ENCODE results near the gene TNKS1BP1.
A peak's percentile ranks its signal among the peaks of the same experiment; 100 is the strongest.
"Not testable (repeated sequence)": the region's sequence is repeated elsewhere in the genome, so short reads cannot be mapped to it uniquely, and the experiment has no call there.

TNKS1BP1 gene

DNA sequence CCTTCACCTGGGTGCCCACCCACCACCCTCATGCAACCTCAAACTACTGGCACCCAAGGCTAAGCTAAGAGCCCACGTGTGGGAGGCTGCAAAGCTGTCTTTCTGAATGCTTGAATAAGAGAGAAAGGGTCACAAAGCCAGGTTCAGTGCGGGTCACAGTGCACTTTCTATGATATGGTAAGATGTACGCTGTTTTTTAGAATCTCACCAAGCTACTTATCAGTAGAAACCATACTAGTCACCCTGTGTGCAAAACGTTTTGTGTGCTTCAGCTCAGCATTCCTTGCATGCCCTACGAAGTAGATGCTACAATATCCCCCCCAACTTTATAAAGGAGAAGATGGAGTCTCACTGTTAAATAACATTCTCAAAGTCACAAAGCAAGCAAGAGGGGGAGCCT, 28.3 kb upstream of the TNKS1BP1 start:
- DNase-seq = no peak

DNA sequence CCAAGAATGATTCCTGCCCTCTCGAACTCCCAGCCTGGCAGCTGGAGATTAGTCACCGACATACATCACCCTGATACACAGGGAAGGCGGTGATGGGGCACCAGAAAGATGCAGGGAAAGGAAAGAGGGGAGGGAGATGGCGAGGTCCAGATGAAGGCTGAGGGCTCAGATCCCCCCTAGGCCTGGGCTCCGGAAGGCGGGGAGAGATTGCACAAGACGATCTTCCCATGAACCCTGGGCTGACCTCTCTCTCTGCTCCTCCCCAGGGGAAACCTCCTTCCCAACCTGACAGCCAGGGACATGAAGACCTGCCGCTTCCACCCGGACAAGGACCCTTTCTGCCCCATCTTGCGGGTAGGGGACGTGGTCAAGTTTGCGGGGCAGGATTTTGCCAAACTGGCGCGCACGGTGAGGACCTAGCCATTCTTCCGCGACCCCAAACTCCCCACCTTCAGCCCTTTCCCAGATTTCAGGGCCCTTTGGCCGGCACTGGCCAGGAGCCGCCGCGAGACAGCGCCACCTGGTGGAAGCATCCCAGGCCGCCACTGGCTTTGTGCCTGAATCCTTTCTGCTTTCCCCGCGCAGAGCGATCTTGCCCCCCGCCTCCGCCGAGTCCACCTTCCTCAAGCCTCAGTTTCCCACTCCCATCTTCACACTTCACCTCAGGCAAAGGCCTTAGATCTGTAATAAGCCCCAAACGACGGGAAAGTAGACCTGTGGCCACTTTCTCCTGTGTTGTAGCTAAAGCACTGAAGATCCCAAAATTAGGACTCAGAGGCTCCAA, 24.9 kb upstream of the TNKS1BP1 start:
- DNase-seq = no peak

DNA sequence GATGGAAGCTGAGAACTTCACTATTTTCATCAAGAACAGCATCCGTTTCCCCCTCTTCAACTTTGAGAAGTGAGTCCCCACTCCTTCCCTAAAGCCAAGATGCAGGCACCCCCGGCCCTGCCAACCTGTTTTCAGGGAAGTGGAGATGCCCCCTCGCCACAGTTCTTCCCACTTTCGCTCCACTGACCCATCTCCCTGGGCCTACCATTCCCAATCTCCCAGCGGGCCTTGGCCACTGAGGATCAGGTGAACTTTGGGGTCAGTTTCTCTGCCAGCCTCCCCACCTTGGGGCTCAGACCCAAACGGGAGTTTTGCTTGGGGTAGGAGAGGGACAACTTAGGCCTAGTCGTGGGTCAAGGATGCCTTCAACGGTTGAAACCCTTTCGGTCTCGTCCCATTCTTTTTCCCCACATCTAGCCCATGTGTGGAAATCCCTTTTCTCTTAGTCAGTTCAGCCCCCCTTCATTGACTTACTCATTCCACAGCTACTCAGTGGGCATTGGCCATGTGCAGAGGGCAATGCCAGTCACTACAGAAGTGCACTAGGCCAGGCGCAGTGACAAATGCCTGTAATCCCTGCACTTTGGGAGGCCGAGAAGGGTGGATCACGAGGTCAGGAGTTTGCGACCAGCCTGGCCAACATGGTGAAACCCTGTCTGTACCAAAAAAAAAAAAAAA, 24.0 kb upstream of the TNKS1BP1 start:
- no peak for DNase-seq

DNA sequence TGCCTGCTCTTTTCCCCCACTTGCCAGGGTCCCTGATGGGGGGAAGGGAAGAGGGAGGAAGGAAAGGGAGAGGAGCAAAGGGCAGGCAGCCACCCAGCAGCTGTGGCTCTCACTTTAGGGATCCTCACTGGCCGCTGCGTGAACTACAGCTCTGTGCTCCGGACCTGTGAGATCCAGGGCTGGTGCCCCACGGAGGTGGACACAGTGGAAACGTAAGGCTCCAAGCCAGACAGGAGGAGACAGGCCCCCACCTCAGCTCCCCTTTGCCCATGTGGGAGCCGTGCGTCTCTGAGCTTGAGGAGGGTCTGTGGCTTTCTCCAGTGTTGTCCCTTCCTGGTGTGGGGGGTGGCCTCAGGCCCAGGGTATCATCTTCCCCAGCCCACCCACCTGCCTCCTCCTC, 23.3 kb upstream of the TNKS1BP1 start:
- no peak for DNase-seq

DNA sequence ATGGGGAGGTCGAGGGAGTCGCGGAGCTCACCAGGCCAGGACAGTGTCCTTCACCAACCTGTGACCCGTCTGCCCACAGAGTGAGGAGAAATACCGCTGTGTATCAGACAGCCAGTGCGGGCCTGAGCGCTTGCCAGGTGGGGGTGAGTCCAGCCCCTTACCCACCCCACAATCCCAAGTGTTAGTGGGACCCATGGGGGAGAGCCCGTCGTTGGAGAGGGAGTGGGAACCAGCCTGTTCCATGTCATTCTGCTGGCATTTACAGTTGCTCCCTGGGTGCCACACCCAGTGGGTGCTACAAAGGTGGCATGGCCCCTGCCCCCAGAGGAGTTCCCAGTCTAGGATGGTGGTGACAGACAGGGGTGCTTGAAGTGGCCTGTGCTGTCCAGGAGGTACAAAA, 22.6 kb upstream of the TNKS1BP1 start:
- no peak for DNase-seq

DNA sequence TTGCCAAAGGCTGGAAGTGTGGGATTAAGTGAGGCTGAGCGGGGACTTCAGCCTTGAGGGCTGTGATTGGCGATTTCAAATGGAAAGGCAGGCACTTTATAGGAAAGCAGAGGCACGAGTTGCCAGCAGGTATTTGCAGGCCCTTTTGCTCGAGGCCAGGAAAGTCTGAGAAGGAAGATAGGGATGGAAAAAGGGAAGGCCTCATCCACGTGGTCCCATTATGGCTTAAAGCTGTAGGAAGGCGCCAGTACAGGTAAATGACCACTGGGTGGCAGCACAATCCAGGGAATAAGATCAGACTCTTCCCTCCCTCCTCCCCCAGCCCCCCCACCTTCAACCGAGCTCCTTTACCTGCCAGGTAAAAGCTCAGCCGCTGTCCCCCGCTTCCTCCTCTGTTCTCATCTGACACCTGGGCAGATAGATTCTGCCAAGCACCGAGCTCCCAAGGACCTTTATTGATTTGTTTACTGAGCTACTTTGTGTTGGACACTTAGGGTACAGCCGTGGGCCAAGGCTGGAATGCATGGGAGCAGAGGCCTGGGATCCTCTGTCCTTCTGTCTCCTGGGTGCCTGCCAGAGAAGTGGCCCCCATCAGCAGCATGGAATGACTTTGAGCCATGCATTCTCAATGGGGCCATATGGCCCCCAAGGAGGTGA, 20.9 kb upstream of the TNKS1BP1 start:
- DNase-seq = peak; percentile 68

DNA sequence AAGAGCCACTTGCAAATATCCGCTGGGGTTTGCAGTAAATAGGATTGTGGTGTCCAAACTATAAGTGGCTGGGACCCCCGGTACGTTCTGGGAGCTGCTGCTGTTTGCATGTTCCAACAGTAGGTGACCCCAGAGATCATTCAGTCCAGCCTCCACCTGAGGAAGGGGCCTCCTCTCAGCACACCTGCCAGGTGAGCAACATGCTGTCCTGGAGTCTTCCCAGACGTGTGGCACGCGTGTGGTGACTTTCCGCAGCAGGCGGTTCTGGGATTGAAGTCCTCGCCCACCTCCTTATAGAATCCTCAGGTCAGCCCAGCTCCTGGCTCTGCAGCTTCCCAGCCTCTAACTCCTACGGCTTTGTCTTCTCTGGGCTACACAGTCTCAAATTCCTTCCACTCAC, 20.1 kb upstream of the TNKS1BP1 start:
- no peak for DNase-seq

DNA sequence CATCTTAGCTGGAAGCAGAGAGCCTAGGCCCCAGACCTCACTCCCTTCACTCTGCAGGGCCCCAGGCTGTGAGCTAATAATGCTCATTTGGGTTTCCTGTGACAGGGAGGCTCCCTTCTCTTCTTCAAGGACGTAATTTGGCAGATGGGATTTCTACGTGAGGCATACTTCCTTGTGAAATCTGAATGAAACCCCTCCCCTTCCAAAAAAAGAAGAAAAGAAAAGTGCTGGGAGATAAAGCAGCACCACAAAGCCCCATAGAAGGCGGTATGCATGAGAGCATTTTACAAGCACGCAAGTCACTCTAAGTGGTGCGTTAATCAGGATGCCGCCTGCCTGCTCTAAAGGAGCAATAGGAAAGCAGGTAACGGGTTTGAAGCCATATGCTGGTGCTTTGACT, 19.1 kb upstream of the TNKS1BP1 start:
- DNase-seq = peak; percentile 43

DNA sequence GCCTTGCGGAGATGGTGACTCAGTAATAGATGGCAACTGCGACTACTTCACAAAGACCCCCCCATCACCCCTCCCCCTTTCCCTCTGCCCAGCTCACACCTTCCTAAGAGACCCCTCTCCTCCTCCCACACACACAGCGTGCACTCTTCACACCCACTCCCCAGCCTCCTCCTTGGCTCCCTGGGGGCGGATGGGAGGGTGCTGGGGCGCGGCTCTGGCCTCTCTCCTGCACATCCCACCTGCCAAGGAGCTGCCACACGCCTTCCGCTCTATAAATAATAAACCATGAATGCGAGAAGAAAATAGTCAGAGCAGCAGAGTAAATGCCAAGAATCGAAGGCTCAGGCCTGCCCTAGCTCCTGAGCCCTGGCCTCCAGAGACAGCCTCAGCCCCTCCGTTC, 17.9 kb upstream of the TNKS1BP1 start:
- DNase-seq = no peak

DNA sequence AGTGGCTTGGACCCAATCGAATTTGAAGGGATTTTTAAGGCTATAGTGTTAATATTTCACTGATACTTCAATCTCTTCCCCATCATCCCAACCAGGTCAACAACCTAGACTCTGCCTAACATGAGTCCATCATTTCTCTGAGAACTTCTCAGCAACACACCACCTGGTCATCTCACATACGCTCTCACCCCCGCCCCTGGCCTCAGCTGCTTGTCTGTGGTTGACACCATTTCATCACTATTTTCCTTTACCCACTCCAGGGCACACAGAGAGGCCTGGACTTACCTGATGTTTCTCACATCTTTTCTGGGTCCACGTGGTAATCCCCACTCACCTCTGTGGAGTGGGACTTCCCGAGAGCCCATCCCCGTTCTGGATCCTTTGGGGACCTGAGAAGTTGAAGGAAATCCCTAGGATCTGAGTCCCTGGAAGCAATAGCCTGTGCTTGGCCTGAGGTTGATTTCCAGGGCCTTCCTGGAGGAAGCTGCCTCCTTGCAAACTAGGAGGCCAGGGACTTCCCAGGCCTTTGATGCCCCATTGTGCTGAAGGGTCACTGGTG, 16.6 kb upstream of the TNKS1BP1 start:
- DNase-seq = no peak

DNA sequence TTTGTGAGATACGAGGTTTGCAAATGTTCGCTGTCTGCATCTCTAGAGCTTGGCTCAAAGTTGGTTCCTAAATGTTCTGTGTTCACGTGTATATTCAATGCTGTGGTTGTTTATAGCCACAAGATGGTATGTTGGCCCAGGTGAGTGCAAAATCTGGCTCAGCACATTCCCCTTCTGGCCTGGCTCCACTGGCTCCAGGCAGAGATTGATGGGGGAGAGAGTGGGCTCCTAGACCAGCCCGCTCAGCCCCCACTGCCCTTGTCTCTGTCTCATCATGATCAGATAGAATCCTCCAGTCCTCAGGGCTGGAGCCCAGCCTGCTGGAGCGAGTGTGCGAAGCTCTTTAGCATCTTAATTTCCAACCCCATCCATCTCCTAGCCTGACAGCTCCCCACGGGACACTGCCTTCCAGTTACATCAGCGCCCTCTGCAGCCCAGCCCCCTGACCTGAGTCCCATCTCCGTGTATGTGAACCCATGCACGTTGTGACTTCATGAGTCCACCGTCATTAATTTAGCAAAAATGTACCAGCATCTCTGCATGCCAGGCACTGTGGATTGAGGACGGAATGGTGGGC, 15.4 kb upstream of the TNKS1BP1 start:
- no peak for DNase-seq

DNA sequence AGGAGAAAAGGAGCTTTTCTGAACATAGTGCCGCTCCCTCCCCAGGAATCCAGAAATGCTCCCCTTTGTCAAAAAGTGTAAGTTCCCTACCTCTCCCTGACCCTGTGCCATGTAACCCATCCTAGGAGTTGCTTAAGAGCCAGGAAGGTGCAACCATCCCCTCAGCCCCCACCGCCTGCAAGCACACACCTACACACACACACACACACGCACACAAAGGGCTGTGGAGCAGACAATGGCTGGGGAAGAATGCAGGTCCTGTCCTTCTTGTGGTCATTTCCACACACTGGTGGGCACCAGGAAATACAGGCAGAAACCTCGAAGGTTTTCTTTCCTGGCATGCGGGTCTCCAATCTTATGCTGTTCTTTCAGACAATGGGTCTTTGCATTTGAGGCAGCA, 14.6 kb upstream of the TNKS1BP1 start:
- no peak for DNase-seq

DNA sequence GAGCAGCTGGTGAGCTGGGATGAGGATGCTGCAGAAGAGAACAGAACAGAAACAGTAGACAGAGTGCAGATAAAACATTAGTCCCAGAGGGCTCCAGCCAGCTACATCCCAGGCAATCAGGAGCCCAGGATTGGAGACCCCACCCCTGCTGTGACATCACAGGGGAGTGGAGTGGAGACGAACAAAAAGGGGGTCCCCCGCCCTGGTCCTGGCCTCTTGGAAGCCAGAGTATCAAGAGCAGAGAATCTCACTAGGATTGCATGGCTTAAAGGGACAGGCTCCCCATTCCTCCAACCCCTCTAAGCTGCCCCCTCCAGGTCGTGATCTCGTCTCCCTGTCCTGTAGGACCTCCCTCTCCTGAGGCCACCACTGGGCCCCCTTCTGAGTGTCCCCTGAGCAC, 13.4 kb upstream of the TNKS1BP1 start, which contains the start of gene P2RX3:
Gene P2RX3 (plus strand): TSS at position 211 of the 400 bp plus-strand sequence. CDS start 199 bp downstream, outside the sequence.
- DNase-seq = no peak

DNA sequence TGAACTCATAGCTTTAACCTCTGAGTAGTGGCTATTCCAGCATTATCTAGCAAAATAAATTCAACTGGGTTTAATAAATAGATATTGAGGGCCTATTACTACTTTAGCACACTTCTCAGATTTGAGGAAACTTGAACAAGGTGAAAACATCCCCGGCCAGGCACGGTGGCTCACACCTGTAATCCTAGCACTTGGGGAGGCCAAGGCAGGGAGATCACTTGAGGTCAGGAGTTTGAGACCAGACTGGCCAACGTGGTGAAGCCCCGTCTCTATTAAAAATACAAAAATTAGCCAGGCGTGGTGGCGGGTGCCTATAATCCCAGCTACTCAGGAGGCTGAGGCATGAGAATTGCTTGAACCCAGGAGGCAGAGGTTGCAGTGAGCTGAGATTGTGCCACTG, 12.1 kb upstream of the TNKS1BP1 start:
- not testable (repeated sequence) for DNase-seq

DNA sequence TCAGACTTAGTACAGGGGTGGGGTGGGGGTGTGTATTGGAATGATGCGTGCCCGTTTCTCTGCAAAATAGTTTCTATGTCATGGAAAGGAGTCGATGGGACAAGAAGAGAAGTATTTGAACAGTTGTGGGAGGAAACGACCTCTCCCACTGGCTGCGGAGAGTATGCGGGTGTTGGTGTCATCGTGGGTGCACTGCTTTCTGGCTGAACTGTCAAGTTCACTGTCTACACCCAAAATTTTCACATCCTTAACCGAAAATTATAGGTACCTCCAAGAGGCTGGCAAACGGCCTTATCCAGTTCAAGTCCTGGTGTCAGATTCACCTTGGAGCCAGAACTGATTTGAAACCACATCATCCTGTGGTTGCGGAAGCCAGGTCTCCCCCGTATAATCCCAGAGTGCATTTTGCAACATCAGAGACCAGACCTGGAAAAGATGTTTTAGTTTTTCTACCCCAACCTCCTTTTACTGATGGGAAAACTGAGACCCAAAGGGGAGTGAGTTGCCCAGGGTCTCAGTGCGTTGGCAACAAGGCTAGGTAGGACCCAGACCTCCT, 11.4 kb upstream of the TNKS1BP1 start:
- no peak for DNase-seq

DNA sequence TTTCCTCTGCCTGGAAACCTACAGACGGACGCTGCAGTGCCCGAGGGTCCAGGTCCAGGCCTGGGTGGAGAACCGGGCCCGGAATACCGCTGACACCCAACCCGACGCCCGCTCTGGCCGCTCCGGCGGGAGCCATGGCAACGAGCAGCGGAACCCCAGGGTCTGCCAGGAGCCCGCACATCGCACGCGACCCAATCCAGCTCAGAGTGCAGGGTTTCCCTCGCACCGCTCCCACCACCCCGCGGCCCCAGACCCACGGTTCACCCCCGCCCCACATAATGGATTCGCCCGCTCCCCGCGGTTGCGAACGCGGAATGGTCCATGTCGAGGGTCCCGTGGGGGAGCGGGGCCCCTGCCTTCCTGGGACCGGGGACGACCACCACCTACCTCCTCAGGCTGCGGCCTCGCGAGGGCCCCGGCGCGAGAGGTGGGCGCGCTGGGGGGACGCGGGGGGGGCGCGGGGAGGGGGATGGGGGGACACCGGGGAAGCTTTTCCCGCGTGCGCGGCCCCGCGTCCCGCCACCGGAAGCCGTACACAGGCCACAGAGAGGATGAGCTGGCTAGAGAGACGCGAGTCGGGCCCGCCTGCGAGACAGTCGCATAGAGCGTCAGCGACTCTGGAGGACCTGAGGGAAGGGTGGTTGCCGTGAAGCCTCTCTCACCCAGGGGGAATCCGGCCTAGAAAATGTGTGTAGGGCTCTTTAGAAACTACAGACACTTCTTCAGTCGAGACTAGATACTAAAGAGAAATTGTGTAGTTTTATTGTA, 10.8 kb upstream of the TNKS1BP1 start, which contains the start of gene SSRP1:
Gene SSRP1 (minus strand): TSS at position 550 of the 768 bp plus-strand sequence. CDS start 771 bp downstream, outside the sequence.
- peak; percentile 79 for DNase-seq

DNA sequence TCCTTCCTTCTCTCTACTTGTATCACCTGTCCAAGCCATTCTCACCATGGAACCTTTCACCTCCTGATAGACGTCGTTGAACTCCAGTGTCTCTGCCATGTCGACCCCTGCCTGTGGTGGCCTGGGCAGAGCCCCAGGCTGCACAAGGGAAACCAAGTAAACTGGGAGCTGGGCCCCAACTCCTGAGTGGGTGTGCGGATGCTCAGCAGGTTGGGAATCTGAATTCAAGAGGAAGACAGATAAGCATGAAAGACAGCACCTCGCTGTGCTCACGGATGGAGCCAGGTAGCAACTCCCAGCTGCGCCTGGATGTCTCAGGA, 10.2 kb upstream of the TNKS1BP1 start:
- no peak for DNase-seq

DNA sequence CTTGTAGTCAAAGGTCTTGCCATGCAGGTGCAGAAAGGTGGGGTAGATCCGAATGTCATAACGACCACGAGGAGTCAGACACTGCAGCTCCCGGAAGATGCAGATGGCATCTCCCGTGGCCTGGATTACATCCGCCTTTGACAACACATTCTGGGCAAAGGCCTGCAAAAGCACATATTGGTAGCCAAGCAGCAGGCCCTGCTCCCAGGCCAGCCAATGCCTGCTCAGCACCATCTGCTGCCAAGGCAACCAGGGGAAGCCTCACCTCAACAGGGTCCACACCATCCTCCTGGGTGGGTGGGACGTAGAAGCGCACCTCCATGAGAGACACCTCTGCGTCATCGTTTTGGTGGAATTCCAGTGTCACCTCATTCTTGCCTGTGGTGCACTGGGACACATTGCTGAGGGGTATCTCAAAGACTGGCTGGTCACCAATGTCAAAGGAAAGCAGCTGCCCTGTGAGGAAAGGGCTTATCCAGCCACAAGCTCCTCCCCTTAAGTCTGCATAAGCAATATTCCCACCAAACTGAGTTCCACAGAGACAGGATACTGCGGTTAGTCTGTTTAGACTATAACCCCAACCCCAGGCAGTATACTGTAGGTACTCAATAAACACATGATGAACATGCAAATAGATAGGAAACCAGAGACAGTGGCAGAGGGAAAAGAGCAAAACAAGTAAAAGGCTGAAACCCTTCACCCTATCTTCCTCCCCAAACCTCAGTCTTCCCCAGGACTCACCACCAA, 8.1 kb upstream of the TNKS1BP1 start:
- DNase-seq = no peak

DNA sequence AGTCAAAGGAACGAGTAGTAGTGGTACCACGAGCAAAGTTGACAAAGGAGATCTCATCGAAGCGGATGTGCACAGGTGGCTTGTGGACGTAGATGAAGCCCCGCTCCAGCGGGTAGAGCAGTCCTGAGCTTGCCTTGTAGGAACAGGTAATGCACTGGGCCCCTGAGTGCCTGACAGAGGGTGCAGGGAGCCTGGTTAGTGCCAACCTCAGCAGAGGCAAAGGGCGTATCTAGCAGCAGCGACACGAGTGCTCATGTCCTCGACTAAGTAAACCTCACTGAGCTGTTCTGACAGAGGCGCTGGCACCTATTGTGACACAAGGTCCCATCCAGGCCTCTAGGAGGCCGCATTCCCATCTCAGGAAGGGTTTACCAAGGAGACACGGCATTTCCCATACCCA, 7.0 kb upstream of the TNKS1BP1 start:
- DNase-seq = no peak

DNA sequence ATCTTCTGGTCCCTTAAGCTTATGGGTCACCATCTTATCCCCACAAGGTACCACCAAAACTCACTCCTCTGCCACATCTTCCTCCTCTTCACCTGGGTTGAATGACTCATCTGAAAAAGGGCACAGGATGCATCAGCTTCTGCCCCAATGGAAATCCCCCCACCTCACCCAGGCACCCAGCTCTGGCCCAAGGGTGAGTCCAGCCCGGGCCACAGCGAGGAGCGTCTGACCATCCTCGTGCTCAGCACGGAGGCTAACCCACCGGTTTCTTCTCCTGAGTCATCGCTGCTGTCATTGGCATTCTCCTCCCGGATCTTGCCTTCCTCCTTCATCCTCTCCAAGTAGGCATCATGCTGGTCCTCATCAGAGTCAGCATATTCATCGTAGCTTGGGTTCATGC, 5.3 kb upstream of the TNKS1BP1 start:
- no peak for DNase-seq

DNA sequence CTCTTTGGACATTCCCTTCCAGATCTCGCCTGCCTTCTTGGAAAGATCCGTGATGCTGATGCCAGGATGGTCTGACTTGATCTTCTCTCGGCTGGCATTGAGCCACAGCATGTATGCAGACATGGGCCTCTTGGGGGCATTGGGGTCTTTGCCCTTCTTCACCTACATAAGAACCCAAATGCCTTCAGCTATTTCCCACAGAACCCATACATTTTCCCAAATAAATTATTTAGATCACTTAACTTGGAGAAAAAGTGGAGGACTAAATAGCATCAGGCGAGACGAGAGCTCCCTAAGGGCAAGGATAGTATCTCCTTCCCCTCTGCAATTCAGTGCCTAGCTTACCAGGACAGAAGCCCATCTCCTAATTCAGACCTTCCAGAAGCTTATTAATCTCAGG, 3.0 kb upstream of the TNKS1BP1 start:
- DNase-seq = no peak

DNA sequence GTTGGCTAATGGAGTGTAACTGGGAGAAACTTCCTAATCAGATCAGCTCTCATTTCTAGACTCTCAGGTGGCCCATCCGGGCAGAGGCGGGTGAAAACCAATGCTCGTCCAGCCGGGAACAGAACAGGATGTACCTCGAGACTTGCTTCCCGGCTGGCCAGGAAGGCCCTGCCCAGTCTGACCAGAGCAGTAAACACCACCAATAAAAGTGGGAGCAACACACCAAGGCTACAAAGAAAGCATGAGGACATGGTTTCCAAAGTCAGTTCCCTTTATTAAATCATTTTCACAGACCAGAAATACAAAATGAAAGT, 940 bp upstream of the TNKS1BP1 start:
- DNase-seq = no peak

Data from DMS153 (cell line).